Measurements from ENCODE around the gene RASA4. TPM values are rescaled to one million over a fixed set of nuclear protein-coding genes. Genes with fewer than 3 reads are reported as not detected.
"Not testable (repeated sequence)": the region's sequence is repeated elsewhere in the genome, so short reads cannot be mapped to it uniquely, and the experiment has no call there.

The RASA4 gene
- polyA plus RNA-seq, 1 donor (not counting 4 experiments of a cell fraction or from before 2014, with no cell fraction given) = 1.1 TPM

- H4K20me1 ChIP-seq (ENCODE audit: control insufficient read depth, extremely low read depth, insufficient read depth, low read length); H3K36me3 ChIP-seq (ENCODE audit: control insufficient read depth in 2 of 2, extremely low read depth in 1 of 2, insufficient read depth in 2 of 2, low read length in 2 of 2); H3K27me3 ChIP-seq (ENCODE audit: control insufficient read depth, extremely low read depth, insufficient read depth, low read length); H2AFZ ChIP-seq (ENCODE audit: control insufficient read depth, low read length); H3K9me1 ChIP-seq (ENCODE audit: control insufficient read depth, extremely low read depth, insufficient read depth, low read length); dilution Hi-C loops (cut with MboI; ENCODE audit: extremely low pct_ligation_motif_present, low sequenced_read_pairs); H3K4me1 ChIP-seq (ENCODE audit: control insufficient read depth, extremely low read depth, insufficient read depth, low read length); DNase-seq (ENCODE audit: low read depth, low spot score); H3K27ac ChIP-seq (ENCODE audit: control insufficient read depth, insufficient read depth, low read length); H3K9me3 ChIP-seq (ENCODE audit: control insufficient read depth, low read depth, low read length); H3K79me2 ChIP-seq (ENCODE audit: control insufficient read depth, insufficient read depth, low read length); H3K4me3 ChIP-seq (ENCODE audit: control insufficient read depth in 2 of 3, extremely low read depth in 1 of 3, insufficient read depth in 2 of 3, low read depth in 1 of 3, low read length in 3 of 3); H3K4me2 ChIP-seq (ENCODE audit: control insufficient read depth, extremely low read depth, insufficient read depth, low read depth, low read length); H3K9ac ChIP-seq (ENCODE audit: control insufficient read depth, extremely low read depth, insufficient read depth, low read length): not testable (repeated sequence)
- peak; percentile 57 for FAIRE-seq
Observed at GRCh38 chr7:102546353-102546752, 70.2 kb downstream of the RASA4 start.

DNA sequence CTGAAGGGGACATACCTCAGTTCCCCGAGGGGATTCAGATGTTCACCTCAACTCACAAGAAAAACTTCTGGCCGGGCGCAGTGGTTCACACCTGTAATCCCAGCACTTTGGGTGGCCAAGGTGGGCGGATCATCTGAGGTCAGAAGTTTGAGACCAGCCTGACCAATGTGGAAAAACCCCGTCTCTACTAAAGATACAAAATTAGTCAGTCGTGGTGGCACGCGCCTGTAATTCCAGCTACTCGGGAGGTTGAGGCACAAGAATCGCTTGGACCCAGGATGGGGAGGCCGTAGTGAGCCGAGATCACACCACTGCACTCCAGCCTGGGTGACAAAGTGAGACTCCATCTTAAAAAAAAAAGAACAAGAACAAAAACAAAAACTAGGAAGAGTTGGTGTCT, 71.3 kb downstream of the RASA4 start:
- H3K9ac ChIP-seq (ENCODE audit: control insufficient read depth, extremely low read depth, insufficient read depth, low read length); H3K9me1 ChIP-seq (ENCODE audit: control insufficient read depth, extremely low read depth, insufficient read depth, low read length); H2AFZ ChIP-seq (ENCODE audit: control insufficient read depth, low read length); H3K27me3 ChIP-seq (ENCODE audit: control insufficient read depth, extremely low read depth, insufficient read depth, low read length); FAIRE-seq; H3K4me1 ChIP-seq (ENCODE audit: control insufficient read depth, extremely low read depth, insufficient read depth, low read length); H3K27ac ChIP-seq (ENCODE audit: control insufficient read depth, insufficient read depth, low read length); DNase-seq (ENCODE audit: low read depth, low spot score); H3K79me2 ChIP-seq (ENCODE audit: control insufficient read depth, insufficient read depth, low read length); H3K36me3 ChIP-seq (ENCODE audit: control insufficient read depth in 2 of 2, extremely low read depth in 1 of 2, insufficient read depth in 2 of 2, low read length in 2 of 2); H3K4me2 ChIP-seq (ENCODE audit: control insufficient read depth, extremely low read depth, insufficient read depth, low read depth, low read length); H3K4me3 ChIP-seq (ENCODE audit: control insufficient read depth in 2 of 3, extremely low read depth in 1 of 3, insufficient read depth in 2 of 3, low read depth in 1 of 3, low read length in 3 of 3); H3K9me3 ChIP-seq (ENCODE audit: control insufficient read depth, low read depth, low read length); H4K20me1 ChIP-seq (ENCODE audit: control insufficient read depth, extremely low read depth, insufficient read depth, low read length); dilution Hi-C loops (cut with MboI; ENCODE audit: extremely low pct_ligation_motif_present, low sequenced_read_pairs): not testable (repeated sequence)

DNA sequence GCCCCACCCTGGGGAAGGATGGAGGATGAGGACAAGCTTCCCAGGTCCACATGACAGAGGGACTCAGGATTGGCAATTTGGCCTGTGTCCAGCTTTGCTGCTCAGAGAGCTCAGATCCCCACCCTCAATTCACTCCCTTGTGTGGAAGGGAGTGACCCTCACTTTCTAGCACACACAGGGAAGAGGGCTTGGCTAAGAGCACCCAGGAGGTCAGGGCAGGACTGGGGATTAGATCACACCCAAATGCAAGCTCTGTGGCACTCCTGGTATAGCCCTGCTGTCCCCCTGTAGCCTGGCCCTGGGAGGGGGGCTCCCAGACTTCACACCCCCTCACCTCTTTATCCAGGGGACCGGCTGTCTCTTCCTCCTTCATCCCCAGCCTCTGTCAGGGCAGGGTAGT, 72.2 kb downstream of the RASA4 start:
- H3K4me3 ChIP-seq (ENCODE audit: control insufficient read depth in 2 of 3, extremely low read depth in 1 of 3, insufficient read depth in 2 of 3, low read depth in 1 of 3, low read length in 3 of 3); H4K20me1 ChIP-seq (ENCODE audit: control insufficient read depth, extremely low read depth, insufficient read depth, low read length); H2AFZ ChIP-seq (ENCODE audit: control insufficient read depth, low read length); H3K9ac ChIP-seq (ENCODE audit: control insufficient read depth, extremely low read depth, insufficient read depth, low read length); dilution Hi-C loops (cut with MboI; ENCODE audit: extremely low pct_ligation_motif_present, low sequenced_read_pairs); H3K9me3 ChIP-seq (ENCODE audit: control insufficient read depth, low read depth, low read length); H3K36me3 ChIP-seq (ENCODE audit: control insufficient read depth in 2 of 2, extremely low read depth in 1 of 2, insufficient read depth in 2 of 2, low read length in 2 of 2); H3K27me3 ChIP-seq (ENCODE audit: control insufficient read depth, extremely low read depth, insufficient read depth, low read length); H3K9me1 ChIP-seq (ENCODE audit: control insufficient read depth, extremely low read depth, insufficient read depth, low read length); H3K27ac ChIP-seq (ENCODE audit: control insufficient read depth, insufficient read depth, low read length); DNase-seq (ENCODE audit: low read depth, low spot score); H3K79me2 ChIP-seq (ENCODE audit: control insufficient read depth, insufficient read depth, low read length); H3K4me1 ChIP-seq (ENCODE audit: control insufficient read depth, extremely low read depth, insufficient read depth, low read length); H3K4me2 ChIP-seq (ENCODE audit: control insufficient read depth, extremely low read depth, insufficient read depth, low read depth, low read length); FAIRE-seq: not testable (repeated sequence)

- DNase-seq (ENCODE audit: low read depth, low spot score); H3K4me3 ChIP-seq (ENCODE audit: control insufficient read depth in 2 of 3, extremely low read depth in 1 of 3, insufficient read depth in 2 of 3, low read depth in 1 of 3, low read length in 3 of 3); H3K9me1 ChIP-seq (ENCODE audit: control insufficient read depth, extremely low read depth, insufficient read depth, low read length); H3K4me1 ChIP-seq (ENCODE audit: control insufficient read depth, extremely low read depth, insufficient read depth, low read length); H3K9ac ChIP-seq (ENCODE audit: control insufficient read depth, extremely low read depth, insufficient read depth, low read length); H3K79me2 ChIP-seq (ENCODE audit: control insufficient read depth, insufficient read depth, low read length); H2AFZ ChIP-seq (ENCODE audit: control insufficient read depth, low read length); H3K9me3 ChIP-seq (ENCODE audit: control insufficient read depth, low read depth, low read length); H3K4me2 ChIP-seq (ENCODE audit: control insufficient read depth, extremely low read depth, insufficient read depth, low read depth, low read length); H3K27me3 ChIP-seq (ENCODE audit: control insufficient read depth, extremely low read depth, insufficient read depth, low read length); H4K20me1 ChIP-seq (ENCODE audit: control insufficient read depth, extremely low read depth, insufficient read depth, low read length); dilution Hi-C loops (cut with MboI; ENCODE audit: extremely low pct_ligation_motif_present, low sequenced_read_pairs); H3K36me3 ChIP-seq (ENCODE audit: control insufficient read depth in 2 of 2, extremely low read depth in 1 of 2, insufficient read depth in 2 of 2, low read length in 2 of 2); FAIRE-seq; H3K27ac ChIP-seq (ENCODE audit: control insufficient read depth, insufficient read depth, low read length): not testable (repeated sequence)
Observed at GRCh38 chr7:102543596-102543995, 73.0 kb downstream of the RASA4 start, which contains the start of gene UPK3BL2. Gene UPK3BL2 (minus strand): TSS chr7:102543696. CDS start chr7:102543636, 60 bp downstream.

GRCh38 chr7:102542771-102543170, 73.8 kb downstream of the RASA4 start:
- H3K9me1 ChIP-seq (ENCODE audit: control insufficient read depth, extremely low read depth, insufficient read depth, low read length); H3K4me2 ChIP-seq (ENCODE audit: control insufficient read depth, extremely low read depth, insufficient read depth, low read depth, low read length); H3K36me3 ChIP-seq (ENCODE audit: control insufficient read depth in 2 of 2, extremely low read depth in 1 of 2, insufficient read depth in 2 of 2, low read length in 2 of 2); dilution Hi-C loops (cut with MboI; ENCODE audit: extremely low pct_ligation_motif_present, low sequenced_read_pairs); DNase-seq (ENCODE audit: low read depth, low spot score); H3K9me3 ChIP-seq (ENCODE audit: control insufficient read depth, low read depth, low read length); H3K27ac ChIP-seq (ENCODE audit: control insufficient read depth, insufficient read depth, low read length); H2AFZ ChIP-seq (ENCODE audit: control insufficient read depth, low read length); H4K20me1 ChIP-seq (ENCODE audit: control insufficient read depth, extremely low read depth, insufficient read depth, low read length); H3K27me3 ChIP-seq (ENCODE audit: control insufficient read depth, extremely low read depth, insufficient read depth, low read length); H3K9ac ChIP-seq (ENCODE audit: control insufficient read depth, extremely low read depth, insufficient read depth, low read length); FAIRE-seq; H3K79me2 ChIP-seq (ENCODE audit: control insufficient read depth, insufficient read depth, low read length); H3K4me3 ChIP-seq (ENCODE audit: control insufficient read depth in 2 of 3, extremely low read depth in 1 of 3, insufficient read depth in 2 of 3, low read depth in 1 of 3, low read length in 3 of 3); H3K4me1 ChIP-seq (ENCODE audit: control insufficient read depth, extremely low read depth, insufficient read depth, low read length): not testable (repeated sequence)
